Raji (cell line): ENCODE results near the gene ZHX3.
A peak's percentile ranks its signal among the peaks of the same experiment; 100 is the strongest.

Experiments
- POLR2A ChIP-seq: IDR thresholded peaks from 2 replicates; pipeline ENCODE4 v1.6.1; 2011; ENCODE audit warnings: low read depth, low read length, control low read depth; ENCODE audit not compliant: insufficient read depth

The ZHX3 gene

GRCh38 chr20:41135888-41136679 lies 181.4 kb downstream of the ZHX3 start:
- no peak for TF ChIP-seq POLR2A

GRCh38 chr20:41135187-41135887 lies 182.2 kb downstream of the ZHX3 start:
- no peak for TF ChIP-seq POLR2A

DNA sequence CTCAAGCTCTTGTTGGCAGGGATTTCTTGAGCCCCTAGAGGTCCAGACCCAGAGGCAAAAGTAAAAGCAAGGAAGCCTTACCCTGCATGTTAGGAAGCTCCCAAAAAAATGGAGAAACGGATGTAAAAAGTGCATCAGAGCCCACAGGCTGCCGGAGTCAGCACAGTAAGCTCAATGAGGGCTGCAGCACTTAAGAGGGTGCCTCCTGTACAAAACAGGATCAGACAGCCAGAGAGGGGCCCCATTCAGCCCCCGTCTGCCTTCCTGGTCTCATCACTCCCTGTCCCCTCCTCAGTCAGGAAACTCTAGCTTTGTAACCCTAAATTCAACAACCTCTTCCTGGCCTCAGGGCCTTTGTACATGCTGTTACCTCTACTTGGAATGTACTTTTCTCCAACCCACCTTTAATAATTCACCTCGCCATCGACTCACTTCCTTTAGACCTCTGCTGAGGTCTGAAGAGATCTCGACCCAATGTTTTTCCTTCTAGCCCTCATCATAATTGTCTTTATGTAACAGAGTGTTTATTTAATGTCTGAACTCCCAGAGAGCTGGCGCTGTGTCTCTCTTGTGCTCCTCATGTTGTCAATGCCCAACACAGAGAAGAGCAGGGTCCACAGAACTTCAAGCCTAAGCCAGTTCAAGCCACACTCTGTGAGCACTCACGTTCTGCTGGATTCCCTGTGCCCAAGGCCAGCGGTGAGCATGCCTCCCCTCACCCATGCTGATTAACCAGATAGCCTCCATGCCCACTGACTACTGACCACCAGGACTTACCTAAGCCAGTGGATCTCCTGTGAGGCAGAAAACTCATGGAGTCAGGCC lies 183.0 kb downstream of the ZHX3 start:
- no peak for TF ChIP-seq POLR2A

DNA sequence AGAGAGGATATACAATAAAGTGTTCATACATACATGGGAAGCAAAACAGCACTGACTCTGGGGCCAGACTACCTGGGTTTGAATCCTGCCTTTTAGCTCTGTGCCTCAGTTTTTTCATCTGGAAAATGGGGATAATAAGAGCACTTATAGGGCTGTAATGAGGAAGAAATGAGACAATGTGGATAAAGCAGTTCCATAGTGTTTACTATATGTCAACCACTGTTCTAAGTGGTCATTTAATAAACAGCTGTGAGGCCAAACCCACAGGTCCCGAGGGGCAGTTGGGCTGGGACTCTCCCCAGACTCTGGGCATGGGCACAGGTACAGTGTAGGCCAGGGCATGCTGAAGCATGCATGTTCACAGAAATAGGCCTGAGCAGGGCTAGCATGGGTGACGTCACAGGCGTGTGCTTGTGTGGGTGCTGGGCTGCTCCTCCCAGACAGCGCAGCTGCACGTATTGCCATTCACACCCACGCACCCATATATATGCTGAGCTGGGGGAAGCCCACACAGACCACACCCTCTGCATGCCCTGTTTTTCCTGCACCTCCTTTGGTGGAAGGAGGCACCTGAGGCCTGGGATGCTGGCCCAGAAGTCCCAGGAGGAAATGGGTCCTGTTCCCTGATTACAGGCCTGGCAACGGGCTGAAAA lies 183.7 kb downstream of the ZHX3 start:
- TF ChIP-seq POLR2A, result peak; percentile 30; the same call in 1 of the 2 replicates

- no peak for TF ChIP-seq POLR2A
These were observed 185.7 kb downstream of the ZHX3 start for GRCh38 chr20:41131594-41132387.
